GM20000 (cell line): Measurements from ENCODE around the gene FGF6.

ENCODE experiments used
- DNase-seq: peaks from one replicate; pipeline ENCODE4 v3.0.0; 2012; ENCODE audit warnings: low spot score
- CTCF ChIP-seq: IDR thresholded peaks from 2 replicates; pipeline ENCODE4 v1.5.1; 2012; ENCODE audit warnings: mild to moderate bottlenecking, control low read depth; ENCODE audit errors: extremely low read depth, missing control alignments

Gene FGF6

DNA sequence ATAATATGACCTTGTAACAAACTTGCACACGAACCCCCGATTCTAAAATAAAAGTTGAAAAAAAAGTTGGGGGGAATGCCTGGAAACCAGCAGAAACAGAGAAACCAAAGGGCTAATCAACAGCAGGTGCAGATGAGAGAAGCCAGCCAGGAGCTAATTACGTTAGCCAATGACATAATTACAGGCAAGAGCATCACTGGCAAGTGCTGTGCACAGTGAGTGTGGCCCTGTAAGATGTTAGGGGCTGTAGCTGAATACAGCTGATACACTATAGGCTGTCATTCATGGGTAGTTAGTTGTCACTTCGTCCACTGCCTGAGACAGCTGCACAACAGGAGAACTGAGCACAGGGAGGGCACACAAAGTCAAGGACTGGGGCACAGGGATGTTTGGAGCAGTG, 58.8 kb downstream of the FGF6 start:
- TF ChIP-seq CTCF = no peak
- DNase-seq = no peak
